ENCODE results near the gene ZMAT3. TPM values are rescaled to one million over a fixed set of nuclear protein-coding genes. Genes with fewer than 3 reads are reported as not detected.
A peak's percentile ranks its signal among the peaks of the same experiment; 100 is the strongest.

The ZMAT3 gene
- total and polyA plus RNA-seq, 4 experiments from 2014 or later: 13.7 to 20.5 (median 19.3) TPM

DNA sequence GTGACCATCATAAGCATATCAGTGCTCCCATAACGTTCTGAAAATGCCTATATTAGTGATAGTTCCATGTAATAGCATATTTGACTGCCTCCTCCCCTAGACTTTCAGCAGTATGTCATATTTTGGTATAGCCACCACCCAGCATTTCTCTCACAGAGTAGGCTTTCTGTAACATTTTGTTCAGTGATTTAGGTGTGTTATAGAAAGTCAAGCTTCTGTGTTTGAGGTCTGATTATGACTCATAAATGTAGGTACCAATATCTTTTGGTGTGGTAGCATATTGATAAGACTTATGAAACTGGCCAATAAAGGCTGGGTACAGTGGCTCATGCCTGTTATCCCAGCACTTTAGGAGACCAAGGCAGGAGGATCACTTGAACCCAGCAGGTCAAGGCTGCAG, 34.3 kb upstream of the ZMAT3 start:
- no peaks in the 10 kb centered on the region for H3K4me1 ChIP-seq (ENCODE audit: insufficient read depth, low read length)
- intact Hi-C loops (cut with micrococcal nuclease): loop anchor here (1.0 to 5.0 kb wide), 6 partner anchors 34 to 452 kb away; partner anchors contain the start of genes PIK3CA and ZMAT3
- no peaks in the 10 kb centered on the region for H3K36me3 ChIP-seq (ENCODE audit: insufficient read depth, low read length)
- no peak for DNase-seq
- peaks cover 0 to 7% (median 0%) of the 10 kb centered on the region in 8 donors for H3K9me3 Mint-ChIP-seq
- H3K4me1 Mint-ChIP-seq: peaks cover 0 to 2% (median 1%) of the 10 kb centered on the region in 4 donors
- H3K36me3 Mint-ChIP-seq: no peaks in the 10 kb centered on the region
- no peak overlapping the region for H3K4me3 ChIP-seq (ENCODE audit: low read length in 2 of 2)
- H3K27me3 ChIP-seq (ENCODE audit: insufficient read depth, low read length): no peaks in the 10 kb centered on the region
- peak overlapping the region in 1 of 7 donors; percentile 2 for H3K27ac Mint-ChIP-seq
- no peaks in the 10 kb centered on the region for H3K9me3 ChIP-seq (ENCODE audit: control insufficient read depth in 1 of 2, low read length in 2 of 2)
- no peak overlapping the region for H3K4me3 Mint-ChIP-seq
- no peak overlapping the region for H3K27ac ChIP-seq (ENCODE audit: low read depth, low read length)
- CTCF ChIA-PET (ENCODE audit: partially characterized antibody): interaction anchor here (1.0 to 4.5 kb wide), 6 partner anchors 12 to 455 kb away, joined by 3 to 43 read pairs (median 6); no protein-coding TSS in a partner anchor
- POLR2A ChIA-PET (ENCODE audit: partially characterized antibody): interaction anchor here (1.0 kb wide), 1 partner anchor 42 kb away, joined by 3 read pairs; the partner anchor contains the start of gene PIK3CA
- peaks cover 0 to 4% of the 10 kb centered on the region in 2 donors for H3K27me3 Mint-ChIP-seq

DNA sequence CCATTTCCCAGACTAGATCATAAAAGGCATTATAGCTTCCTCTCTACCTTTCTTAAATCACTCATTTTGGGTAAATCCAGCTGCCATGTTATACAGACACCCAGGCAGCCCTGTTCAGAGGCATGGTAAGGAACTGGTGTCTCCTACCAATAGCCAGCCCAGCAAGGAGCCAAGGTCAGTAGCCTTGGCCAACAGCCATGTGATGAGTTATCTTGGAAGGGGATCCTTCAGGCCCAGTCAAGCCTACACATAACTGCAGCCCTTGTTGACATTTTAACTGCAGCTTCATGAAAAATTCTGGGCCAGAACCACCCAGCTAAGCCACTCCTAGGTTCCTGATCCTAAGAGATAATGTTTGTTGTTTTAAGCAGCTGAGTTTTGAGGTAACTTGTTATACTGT, 29.0 kb upstream of the ZMAT3 start:
- Histone ChIP-seq H3K27ac (ENCODE audit: low read depth, low read length) (no peak overlapping the region), H3K27me3 (ENCODE audit: insufficient read depth, low read length) (no peaks in the 10 kb centered on the region), H3K4me1 (ENCODE audit: insufficient read depth, low read length) (no peaks in the 10 kb centered on the region), H3K36me3 (ENCODE audit: insufficient read depth, low read length) (no peaks in the 10 kb centered on the region), H3K4me3 (ENCODE audit: low read length in 2 of 2) (no peak overlapping the region), H3K9me3 (ENCODE audit: control insufficient read depth in 1 of 2, low read length in 2 of 2) (no peaks in the 10 kb centered on the region)
- ChIA-PET CTCF (ENCODE audit: partially characterized antibody) (interaction anchor here (1.0 to 1.8 kb wide), 6 partner anchors 14 to 220 kb away, joined by 3 to 8 read pairs (median 4); no protein-coding TSS in a partner anchor), POLR2A (ENCODE audit: partially characterized antibody) (no interaction called here)
- H3K4me3 Mint-ChIP-seq: no peak overlapping the region
- H3K27me3 Mint-ChIP-seq: peaks cover 0 to 3% of the 10 kb centered on the region in 2 donors
- intact Hi-C loops (cut with micrococcal nuclease): no loop called here
- H3K27ac Mint-ChIP-seq: no peak overlapping the region
- no peaks in the 10 kb centered on the region for H3K36me3 Mint-ChIP-seq
- no peaks in the 10 kb centered on the region for H3K9me3 Mint-ChIP-seq
- peaks cover 0 to 5% (median 1%) of the 10 kb centered on the region in 4 donors for H3K4me1 Mint-ChIP-seq
- DNase-seq: no peak

DNA sequence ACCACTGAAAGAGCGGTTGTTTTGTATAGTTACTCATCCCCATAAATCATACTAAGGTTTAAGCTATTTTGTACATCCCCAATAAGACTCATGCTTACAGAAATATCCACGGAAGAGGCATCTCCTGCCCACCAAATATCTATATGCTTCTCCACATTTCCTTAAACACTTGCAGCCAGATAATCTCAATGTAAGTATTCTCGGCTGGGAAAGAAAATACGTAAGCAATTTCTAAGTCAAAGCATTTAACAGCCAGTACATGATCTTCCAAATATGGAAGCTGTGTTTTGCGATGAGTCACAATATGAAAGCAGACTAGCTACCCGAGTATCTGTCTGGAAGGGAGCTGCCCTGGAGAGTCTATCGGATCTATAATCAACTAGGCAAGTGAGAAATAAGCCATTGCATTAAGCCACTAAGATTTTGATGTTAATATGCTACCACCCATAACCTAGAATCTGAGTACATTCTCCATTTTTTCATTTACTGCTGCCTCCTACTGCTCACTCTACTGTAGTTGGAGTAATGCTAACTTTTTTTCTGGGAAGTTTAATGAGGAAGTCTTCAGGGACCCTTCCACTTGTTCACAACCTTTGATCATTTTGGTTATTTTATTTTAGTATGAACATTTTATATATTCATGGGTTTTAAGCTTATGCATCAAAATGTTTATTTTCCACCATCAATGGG, 26.9 kb upstream of the ZMAT3 start:
- H3K27ac Mint-ChIP-seq: no peak overlapping the region
- ChIA-PET POLR2A (ENCODE audit: partially characterized antibody) (no interaction called here), CTCF (ENCODE audit: partially characterized antibody) (interaction anchor here (0.8 to 1.6 kb wide), 9 partner anchors 15 to 217 kb away, joined by 3 to 15 read pairs (median 4); partner anchors contain the start of gene ZMAT3)
- no peaks in the 10 kb centered on the region for H3K9me3 Mint-ChIP-seq
- DNase-seq: no peak
- Histone ChIP-seq H3K27ac (ENCODE audit: low read depth, low read length) (no peak overlapping the region), H3K27me3 (ENCODE audit: insufficient read depth, low read length) (no peaks in the 10 kb centered on the region), H3K4me1 (ENCODE audit: insufficient read depth, low read length) (no peaks in the 10 kb centered on the region), H3K4me3 (ENCODE audit: low read length in 2 of 2) (no peak overlapping the region), H3K9me3 (ENCODE audit: control insufficient read depth in 1 of 2, low read length in 2 of 2) (no peaks in the 10 kb centered on the region), H3K36me3 (ENCODE audit: insufficient read depth, low read length) (no peaks in the 10 kb centered on the region)
- H3K4me3 Mint-ChIP-seq: no peak overlapping the region
- intact Hi-C loops (cut with micrococcal nuclease): no loop called here
- peaks cover 0 to 3% (median under 1%) of the 10 kb centered on the region in 4 donors for H3K4me1 Mint-ChIP-seq
- no peaks in the 10 kb centered on the region for H3K36me3 Mint-ChIP-seq
- H3K27me3 Mint-ChIP-seq: peaks cover 0 to 3% of the 10 kb centered on the region in 2 donors

DNA sequence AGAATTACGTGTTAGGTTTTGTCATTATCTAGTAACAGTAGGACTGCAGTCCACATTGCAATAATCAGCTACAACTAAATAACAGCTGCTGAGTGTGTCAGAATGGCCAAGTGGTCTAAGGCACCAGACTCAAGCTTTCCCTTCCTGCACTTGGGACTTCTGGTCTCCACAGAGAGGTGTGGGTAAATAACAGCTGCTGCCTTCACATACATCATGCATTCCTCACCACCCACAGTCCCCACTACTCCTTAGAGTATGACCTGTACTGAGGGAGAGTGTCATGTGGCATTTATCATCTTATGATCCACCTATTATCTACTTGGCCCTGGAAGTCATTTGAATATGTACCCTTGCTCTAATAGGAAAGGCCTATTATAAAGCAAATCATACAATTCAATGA, 22.2 kb upstream of the ZMAT3 start:
- Histone ChIP-seq H3K9me3 (ENCODE audit: control insufficient read depth in 1 of 2, low read length in 2 of 2) (no peaks in the 10 kb centered on the region), H3K36me3 (ENCODE audit: insufficient read depth, low read length) (no peaks in the 10 kb centered on the region), H3K4me1 (ENCODE audit: insufficient read depth, low read length) (peaks cover 17% of the 10 kb centered on the region), H3K27me3 (ENCODE audit: insufficient read depth, low read length) (no peaks in the 10 kb centered on the region), H3K4me3 (ENCODE audit: low read length in 2 of 2) (no peak overlapping the region), H3K27ac (ENCODE audit: low read depth, low read length) (no peak overlapping the region)
- H3K36me3 Mint-ChIP-seq: no peaks in the 10 kb centered on the region
- no peaks in the 10 kb centered on the region for H3K27me3 Mint-ChIP-seq
- H3K9me3 Mint-ChIP-seq: no peaks in the 10 kb centered on the region
- H3K27ac Mint-ChIP-seq: no peak overlapping the region
- intact Hi-C loops (cut with micrococcal nuclease): no loop called here
- H3K4me3 Mint-ChIP-seq: no peak overlapping the region
- ChIA-PET CTCF (ENCODE audit: partially characterized antibody) (interaction anchor here (0.7 to 3.8 kb wide), 4 partner anchors 11 to 25 kb away, joined by 3 to 15 read pairs (median 3); no protein-coding TSS in a partner anchor), POLR2A (ENCODE audit: partially characterized antibody) (no interaction called here)
- H3K4me1 Mint-ChIP-seq: peaks cover 12 to 17% (median 15%) of the 10 kb centered on the region in 4 donors
- no peak for DNase-seq

DNA sequence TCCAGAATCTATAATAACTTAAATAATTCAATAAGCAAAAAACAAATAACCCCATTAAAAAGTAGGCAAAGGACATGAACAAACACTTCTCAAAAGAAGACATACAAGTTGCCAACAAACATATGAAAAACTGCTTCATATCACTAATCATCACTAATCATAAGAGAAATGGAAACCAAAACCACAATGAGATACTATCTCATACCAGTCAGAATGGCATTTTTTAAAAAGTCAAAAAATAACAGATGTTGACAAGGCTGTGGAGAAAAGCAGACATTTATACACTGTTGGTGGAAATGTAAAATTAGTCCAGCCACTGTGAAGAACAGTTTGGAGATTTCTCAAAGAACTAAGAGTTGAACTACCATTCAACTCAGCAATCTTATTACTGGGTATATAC, 19.5 kb upstream of the ZMAT3 start:
- Histone ChIP-seq H3K27ac (ENCODE audit: low read depth, low read length) (no peak overlapping the region), H3K36me3 (ENCODE audit: insufficient read depth, low read length) (no peaks in the 10 kb centered on the region), H3K27me3 (ENCODE audit: insufficient read depth, low read length) (no peaks in the 10 kb centered on the region), H3K4me1 (ENCODE audit: insufficient read depth, low read length) (peaks cover 17% of the 10 kb centered on the region), H3K4me3 (ENCODE audit: low read length in 2 of 2) (no peak overlapping the region), H3K9me3 (ENCODE audit: control insufficient read depth in 1 of 2, low read length in 2 of 2) (no peaks in the 10 kb centered on the region)
- peak in 1 of 5 donors; percentile 18 for DNase-seq
- Mint-ChIP-seq H3K4me1 (peaks cover 12 to 17% (median 15%) of the 10 kb centered on the region in 4 donors), H3K27me3 (no peaks in the 10 kb centered on the region), H3K4me3 (peak overlapping the region in 2 of 8 donors; percentile 23 to 29), H3K9me3 (no peaks in the 10 kb centered on the region), H3K27ac (peak overlapping the region in 2 of 7 donors; percentile 14 to 68), H3K36me3 (no peaks in the 10 kb centered on the region)
- ChIA-PET CTCF (ENCODE audit: partially characterized antibody) (interaction anchor here (1.2 to 2.1 kb wide), 2 partner anchors 17 to 21 kb away, joined by 3 to 5 read pairs; no protein-coding TSS in a partner anchor), POLR2A (ENCODE audit: partially characterized antibody) (no interaction called here)
- intact Hi-C loops (cut with micrococcal nuclease): no loop called here

DNA sequence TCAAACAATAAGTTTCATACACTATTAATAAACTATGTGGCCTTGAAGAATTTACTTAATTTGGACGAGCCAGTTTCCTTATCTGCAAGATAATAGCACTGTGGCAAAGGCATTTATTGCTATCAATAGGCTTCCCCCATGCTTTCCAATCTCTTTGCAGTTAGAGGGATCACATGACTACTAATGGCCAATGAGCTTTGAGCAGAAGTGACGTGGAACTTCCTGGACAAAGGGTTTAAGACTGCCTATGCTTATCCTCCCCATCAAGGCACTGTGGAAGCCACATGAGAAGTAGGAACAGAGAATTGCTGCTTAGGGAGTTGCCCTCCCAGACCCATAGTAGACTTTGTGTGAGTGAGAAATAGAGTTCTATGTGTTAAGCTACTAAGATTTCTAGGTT, 16.7 kb upstream of the ZMAT3 start:
- H3K27ac ChIP-seq (ENCODE audit: low read depth, low read length): no peak overlapping the region
- no peaks in the 10 kb centered on the region for H3K9me3 ChIP-seq (ENCODE audit: control insufficient read depth in 1 of 2, low read length in 2 of 2)
- Mint-ChIP-seq H3K27ac (no peak overlapping the region), H3K4me1 (peaks cover 20 to 28% (median 24%) of the 10 kb centered on the region in 4 donors), H3K36me3 (no peaks in the 10 kb centered on the region), H3K9me3 (no peaks in the 10 kb centered on the region), H3K27me3 (no peaks in the 10 kb centered on the region), H3K4me3 (no peak overlapping the region)
- H3K27me3 ChIP-seq (ENCODE audit: insufficient read depth, low read length): no peaks in the 10 kb centered on the region
- no peak overlapping the region for H3K4me3 ChIP-seq (ENCODE audit: low read length in 2 of 2)
- intact Hi-C loops (cut with micrococcal nuclease): no loop called here
- peaks cover 27% of the 10 kb centered on the region for H3K4me1 ChIP-seq (ENCODE audit: insufficient read depth, low read length)
- CTCF ChIA-PET (ENCODE audit: partially characterized antibody): interaction anchor here (0.8 to 1.0 kb wide), 2 partner anchors 12 to 20 kb away, joined by 3 read pairs; no protein-coding TSS in a partner anchor
- POLR2A ChIA-PET (ENCODE audit: partially characterized antibody): no interaction called here
- no peaks in the 10 kb centered on the region for H3K36me3 ChIP-seq (ENCODE audit: insufficient read depth, low read length)
- no peak for DNase-seq

DNA sequence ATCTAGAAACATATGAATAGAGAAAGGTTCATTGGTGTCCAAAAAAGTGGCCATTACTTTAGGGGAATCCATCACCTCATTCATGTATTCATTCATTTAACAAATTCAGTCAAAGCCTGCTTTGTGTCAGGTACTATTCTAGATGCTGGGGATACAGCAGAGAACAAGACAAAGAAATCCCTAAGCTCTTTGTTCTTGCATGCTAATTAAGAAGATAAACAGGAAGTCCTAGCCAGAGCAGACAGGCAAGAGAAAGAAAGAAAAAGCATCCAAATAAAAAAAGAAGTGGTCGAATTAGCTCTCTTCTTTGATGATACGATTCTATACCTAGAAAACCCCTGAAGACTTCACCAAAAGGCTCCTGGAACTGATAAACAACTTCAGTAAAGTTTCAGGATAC, 12.4 kb upstream of the ZMAT3 start:
- no peaks in the 10 kb centered on the region for H3K9me3 ChIP-seq (ENCODE audit: control insufficient read depth in 1 of 2, low read length in 2 of 2)
- Mint-ChIP-seq H3K27ac (peak overlapping the region in 6 of 7 donors; percentile 4 to 85 (median 53)), H3K27me3 (no peaks in the 10 kb centered on the region), H3K9me3 (no peaks in the 10 kb centered on the region), H3K4me3 (peak overlapping the region; percentile 3 to 68 (median 55)), H3K4me1 (peaks cover 10 to 11% (median 10%) of the 10 kb centered on the region in 4 donors), H3K36me3 (no peaks in the 10 kb centered on the region)
- no peaks in the 10 kb centered on the region for H3K36me3 ChIP-seq (ENCODE audit: insufficient read depth, low read length)
- no peak for DNase-seq
- no peaks in the 10 kb centered on the region for H3K27me3 ChIP-seq (ENCODE audit: insufficient read depth, low read length)
- no peak overlapping the region for H3K4me3 ChIP-seq (ENCODE audit: low read length in 2 of 2)
- peaks cover 13% of the 10 kb centered on the region for H3K4me1 ChIP-seq (ENCODE audit: insufficient read depth, low read length)
- H3K27ac ChIP-seq (ENCODE audit: low read depth, low read length): no peak overlapping the region
- POLR2A ChIA-PET (ENCODE audit: partially characterized antibody): interaction anchor here (1.0 to 3.0 kb wide), 6 partner anchors 9 to 239 kb away, joined by 3 to 21 read pairs (median 6); partner anchors contain the start of genes ZMAT3 and ZNF639
- intact Hi-C loops (cut with micrococcal nuclease): no loop called here
- CTCF ChIA-PET (ENCODE audit: partially characterized antibody): interaction anchor here (0.9 to 3.5 kb wide), 13 partner anchors 8 to 566 kb away, joined by 3 to 15 read pairs (median 4); no protein-coding TSS in a partner anchor
